Fibroblast of pulmonary artery (primary cell): ENCODE data around the gene SBNO2.

Source experiments
- DNase-seq: peaks from one replicate; pipeline ENCODE4 v3.0.0-alpha.2; 2010; ENCODE audit warnings: low read depth
- H3K4me3 ChIP-seq: replicated peaks from 2 replicates; pipeline ENCODE4 v1.5.1; 2011; ENCODE audit warnings: low read depth, mild to moderate bottlenecking, control low read depth, low read length, moderate library complexity
- TF ChIP-seq, protein P1 (sequence below): IDR thresholded peaks from 2 replicates; pipeline ENCODE4 v1.5.1; 2011; ENCODE audit warnings: mild to moderate bottlenecking, control low read depth, low read length, inconsistent platforms; ENCODE audit errors: missing control alignments

Gene SBNO2

GRCh38 chr19:1069009-1069779 is 104.9 kb downstream of the SBNO2 start:
- DNase-seq, result no peak

DNA sequence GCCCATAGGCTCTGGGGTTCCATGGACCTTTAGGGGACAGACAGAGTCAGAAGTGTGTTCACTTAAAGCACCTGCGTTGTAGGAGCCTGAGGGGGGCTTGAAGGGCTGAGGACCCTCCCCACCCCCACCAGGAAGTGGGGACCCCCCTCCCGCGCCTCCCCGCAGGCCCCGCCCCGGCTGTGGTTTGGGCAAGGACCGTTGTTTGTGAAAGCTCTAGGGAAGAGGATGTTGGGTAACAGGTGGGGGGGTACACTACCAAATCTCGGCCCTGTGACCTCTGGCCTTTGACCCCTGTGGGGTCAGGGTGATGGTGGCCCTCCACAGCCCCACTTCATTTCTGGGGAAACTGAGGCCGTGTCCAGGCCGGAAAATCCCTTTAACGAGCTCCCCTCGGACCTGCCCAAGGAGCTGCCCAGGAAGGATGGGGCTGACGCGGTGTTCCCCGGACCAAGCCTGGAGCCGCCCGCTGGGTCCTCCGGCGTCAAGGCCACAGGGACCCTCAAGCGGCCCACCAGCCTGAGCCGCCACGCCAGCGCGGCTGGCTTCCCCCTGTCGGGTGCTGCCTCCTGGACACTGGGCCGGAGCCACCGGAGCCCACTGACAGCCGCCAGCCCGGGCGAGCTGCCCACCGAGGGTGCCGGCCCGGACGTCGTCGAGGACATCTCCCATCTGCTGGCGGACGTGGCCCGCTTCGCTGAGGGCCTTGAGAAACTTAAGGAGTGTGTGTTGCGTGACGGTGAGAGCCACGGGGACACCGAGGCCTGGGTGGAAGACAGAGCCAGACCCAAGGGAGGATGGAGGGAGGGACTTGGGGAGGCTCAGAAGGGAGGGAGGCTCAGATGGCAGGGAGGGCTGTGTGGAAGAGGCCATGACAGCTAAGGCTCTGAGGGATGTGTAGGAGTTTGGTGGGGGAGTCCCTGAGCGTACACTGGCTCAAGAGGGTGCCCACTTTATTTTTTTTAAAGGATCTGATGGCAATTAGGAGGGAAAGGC is 105.8 kb downstream of the SBNO2 start:
- TF ChIP-seq, protein P1, sequence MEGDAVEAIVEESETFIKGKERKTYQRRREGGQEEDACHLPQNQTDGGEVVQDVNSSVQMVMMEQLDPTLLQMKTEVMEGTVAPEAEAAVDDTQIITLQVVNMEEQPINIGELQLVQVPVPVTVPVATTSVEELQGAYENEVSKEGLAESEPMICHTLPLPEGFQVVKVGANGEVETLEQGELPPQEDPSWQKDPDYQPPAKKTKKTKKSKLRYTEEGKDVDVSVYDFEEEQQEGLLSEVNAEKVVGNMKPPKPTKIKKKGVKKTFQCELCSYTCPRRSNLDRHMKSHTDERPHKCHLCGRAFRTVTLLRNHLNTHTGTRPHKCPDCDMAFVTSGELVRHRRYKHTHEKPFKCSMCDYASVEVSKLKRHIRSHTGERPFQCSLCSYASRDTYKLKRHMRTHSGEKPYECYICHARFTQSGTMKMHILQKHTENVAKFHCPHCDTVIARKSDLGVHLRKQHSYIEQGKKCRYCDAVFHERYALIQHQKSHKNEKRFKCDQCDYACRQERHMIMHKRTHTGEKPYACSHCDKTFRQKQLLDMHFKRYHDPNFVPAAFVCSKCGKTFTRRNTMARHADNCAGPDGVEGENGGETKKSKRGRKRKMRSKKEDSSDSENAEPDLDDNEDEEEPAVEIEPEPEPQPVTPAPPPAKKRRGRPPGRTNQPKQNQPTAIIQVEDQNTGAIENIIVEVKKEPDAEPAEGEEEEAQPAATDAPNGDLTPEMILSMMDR, result no peak
- no peak for DNase-seq
- no peak overlapping the region for H3K4me3 ChIP-seq

More at GRCh38 chr19:1069009-1069779, 104.9 kb downstream of the SBNO2 start:
- TF ChIP-seq, protein P1, result no peak
- H3K4me3 ChIP-seq, result no peak overlapping the region

DNA sequence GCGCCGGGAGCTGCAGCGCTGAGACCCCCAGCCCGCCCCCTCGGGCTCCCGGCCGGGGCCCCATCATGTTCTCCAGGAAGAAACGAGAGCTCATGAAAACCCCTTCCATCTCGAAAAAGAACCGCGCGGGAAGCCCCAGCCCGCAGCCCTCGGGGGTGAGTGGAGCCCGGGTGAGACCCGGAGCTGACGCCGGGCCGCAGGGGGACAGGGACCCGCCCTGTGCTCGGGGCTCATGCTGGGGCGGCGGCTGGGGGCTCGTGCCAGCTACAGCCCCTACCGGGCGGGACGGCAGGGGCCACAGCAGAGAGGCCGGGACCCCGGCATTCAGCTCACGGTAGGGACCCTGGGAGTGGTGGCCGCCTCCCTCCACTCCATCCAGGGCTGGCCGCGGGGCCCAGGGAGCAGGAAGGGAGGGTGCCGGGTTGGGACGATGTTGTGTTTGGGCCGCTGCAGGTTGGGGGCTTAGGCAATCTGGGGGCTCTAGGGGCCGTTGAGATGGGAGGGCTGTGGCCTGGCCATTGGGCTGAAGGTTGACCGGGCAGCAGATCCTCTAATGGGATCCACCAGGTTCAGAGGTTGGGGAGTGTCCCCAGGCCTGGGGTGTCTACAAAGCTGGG is 106.6 kb downstream of the SBNO2 start:
- H3K4me3 ChIP-seq, result no peak overlapping the region
- DNase-seq, result no peak
- TF ChIP-seq, protein P1, result no peak

- TF ChIP-seq, protein P1, result no peak
- no peak for DNase-seq
- H3K4me3 ChIP-seq, result no peak within 1 kb of the TSS
Observed at GRCh38 chr19:1066748-1067340, 107.2 kb downstream of the SBNO2 start, which contains the start of gene ARHGAP45. Gene ARHGAP45 (plus strand): TSS chr19:1067167. CDS start chr19:1067406, 239 bp downstream.

GRCh38 chr19:1066251-1066747 is 107.8 kb downstream of the SBNO2 start:
- DNase-seq, result no peak
- TF ChIP-seq, protein P1, result no peak
- no peak overlapping the region for H3K4me3 ChIP-seq

GRCh38 chr19:1065606-1066109 is 108.4 kb downstream of the SBNO2 start:
- no peak for DNase-seq
- H3K4me3 ChIP-seq, result no peak overlapping the region

More at GRCh38 chr19:1065606-1066109, 108.4 kb downstream of the SBNO2 start:
- TF ChIP-seq, protein P1, result no peak
